Ovary (tissue), 3 donors: Measurements from ENCODE around the gene NIPAL1.

ENCODE experiments used
- EP300 ChIP-seq: sonication (generic); formaldehyde crosslinking; IDR thresholded peaks from one replicate; pipeline ENCODE4 v1.6.1; 2017; ENCODE audit warnings: antibody characterized with exemption
- TF ChIP-seq, protein P1 (sequence below), 3 donors: fragments of 450-650 bp in 2 of 3; fragments of 200-600 bp in 1 of 3; IDR thresholded peaks; one replicate each; pipeline versions ENCODE4 v1.5.1 to v1.8.0; 2016 to 2022; ENCODE audit warnings: antibody characterized with exemption in 3 of 3, mild to moderate bottlenecking in 1 of 3
- donor health status: DM: no; HTN: no; CAD: no.

DNA sequence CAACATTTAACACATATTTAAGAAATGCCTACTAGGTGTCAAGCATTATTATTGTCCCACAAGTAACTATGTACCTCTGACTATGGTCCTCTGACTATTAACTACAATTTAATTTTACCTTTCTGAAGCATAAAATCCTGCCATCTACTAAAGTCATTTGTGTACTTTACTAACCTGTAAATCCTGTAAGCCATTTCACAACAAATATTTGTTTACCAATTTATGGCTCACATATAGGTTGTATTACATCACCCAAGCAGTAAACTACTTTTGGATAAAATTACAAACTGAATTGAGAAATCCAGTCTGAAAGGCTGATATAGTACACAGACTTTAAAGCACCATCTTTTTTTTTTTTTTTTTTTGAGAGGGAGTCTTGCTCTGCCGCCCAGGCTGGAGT lies 43.9 kb upstream of the NIPAL1 start:
- TF ChIP-seq, protein P1, sequence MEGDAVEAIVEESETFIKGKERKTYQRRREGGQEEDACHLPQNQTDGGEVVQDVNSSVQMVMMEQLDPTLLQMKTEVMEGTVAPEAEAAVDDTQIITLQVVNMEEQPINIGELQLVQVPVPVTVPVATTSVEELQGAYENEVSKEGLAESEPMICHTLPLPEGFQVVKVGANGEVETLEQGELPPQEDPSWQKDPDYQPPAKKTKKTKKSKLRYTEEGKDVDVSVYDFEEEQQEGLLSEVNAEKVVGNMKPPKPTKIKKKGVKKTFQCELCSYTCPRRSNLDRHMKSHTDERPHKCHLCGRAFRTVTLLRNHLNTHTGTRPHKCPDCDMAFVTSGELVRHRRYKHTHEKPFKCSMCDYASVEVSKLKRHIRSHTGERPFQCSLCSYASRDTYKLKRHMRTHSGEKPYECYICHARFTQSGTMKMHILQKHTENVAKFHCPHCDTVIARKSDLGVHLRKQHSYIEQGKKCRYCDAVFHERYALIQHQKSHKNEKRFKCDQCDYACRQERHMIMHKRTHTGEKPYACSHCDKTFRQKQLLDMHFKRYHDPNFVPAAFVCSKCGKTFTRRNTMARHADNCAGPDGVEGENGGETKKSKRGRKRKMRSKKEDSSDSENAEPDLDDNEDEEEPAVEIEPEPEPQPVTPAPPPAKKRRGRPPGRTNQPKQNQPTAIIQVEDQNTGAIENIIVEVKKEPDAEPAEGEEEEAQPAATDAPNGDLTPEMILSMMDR (IDR thresholded peaks at IDR 0.05), result no peak
- no peak for TF ChIP-seq EP300
